D721Med (cell line): ENCODE results near the gene INSR.
"Not testable (repeated sequence)": the region's sequence is repeated elsewhere in the genome, so short reads cannot be mapped to it uniquely, and the experiment has no call there.

ENCODE experiments used
- DNase-seq: peaks from one replicate; pipeline ENCODE4 v3.0.0; 2011; ENCODE audit warnings: low spot score; ENCODE audit not compliant: insufficient read length
- FAIRE-seq: peaks from 2 replicates; lab custom pipeline; 2011; peaks lifted over from hg19 to GRCh38; lab: Jason Lieb, UNC
- TF ChIP-seq, protein P1 (sequence below): IDR thresholded peaks from 2 replicates; pipeline ENCODE4 v1.5.1; 2012; ENCODE audit warnings: mild to moderate bottlenecking, control low read depth; ENCODE audit not compliant: insufficient read depth; ENCODE audit errors: missing control alignments

Gene INSR

DNA sequence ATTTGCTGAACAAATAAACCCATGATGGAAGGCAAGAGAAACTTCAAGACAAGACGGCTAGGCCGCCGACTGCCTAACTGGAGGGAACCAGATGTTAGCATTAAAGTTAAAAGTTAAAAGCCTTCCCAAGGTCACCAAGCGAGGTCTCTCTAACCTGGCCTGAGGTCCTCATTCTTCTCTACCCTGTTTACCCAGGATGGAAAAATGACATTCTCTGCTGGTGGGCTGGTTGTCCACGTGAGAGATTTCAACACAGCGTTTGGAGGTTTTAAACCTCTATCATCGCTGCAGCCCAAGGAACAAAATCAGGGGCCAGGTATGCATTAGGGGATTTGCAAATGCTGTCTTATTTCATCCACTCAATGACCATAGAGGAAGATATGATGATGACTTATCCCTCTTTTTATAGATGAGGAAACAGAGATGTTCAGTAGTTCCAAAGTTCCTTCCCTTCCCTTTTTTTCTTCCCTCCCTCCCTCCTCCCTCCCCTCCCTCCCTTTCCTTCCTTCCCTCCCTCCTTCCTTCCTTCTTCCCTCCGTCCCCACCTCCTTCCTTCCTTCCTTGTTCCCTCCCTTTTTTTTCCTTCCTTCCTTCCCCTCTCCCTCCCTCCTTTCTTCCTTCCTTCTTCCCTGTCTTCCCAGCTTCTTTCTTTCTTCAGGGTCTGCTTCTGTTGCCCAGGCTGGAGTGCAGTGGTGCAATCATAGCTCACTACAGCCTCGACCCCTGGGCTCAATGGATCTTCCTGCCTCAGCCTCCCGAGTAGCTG is 79.7 kb downstream of the INSR start:
- FAIRE-seq, result no peak
- DNase-seq, result no peak
- TF ChIP-seq, protein P1, sequence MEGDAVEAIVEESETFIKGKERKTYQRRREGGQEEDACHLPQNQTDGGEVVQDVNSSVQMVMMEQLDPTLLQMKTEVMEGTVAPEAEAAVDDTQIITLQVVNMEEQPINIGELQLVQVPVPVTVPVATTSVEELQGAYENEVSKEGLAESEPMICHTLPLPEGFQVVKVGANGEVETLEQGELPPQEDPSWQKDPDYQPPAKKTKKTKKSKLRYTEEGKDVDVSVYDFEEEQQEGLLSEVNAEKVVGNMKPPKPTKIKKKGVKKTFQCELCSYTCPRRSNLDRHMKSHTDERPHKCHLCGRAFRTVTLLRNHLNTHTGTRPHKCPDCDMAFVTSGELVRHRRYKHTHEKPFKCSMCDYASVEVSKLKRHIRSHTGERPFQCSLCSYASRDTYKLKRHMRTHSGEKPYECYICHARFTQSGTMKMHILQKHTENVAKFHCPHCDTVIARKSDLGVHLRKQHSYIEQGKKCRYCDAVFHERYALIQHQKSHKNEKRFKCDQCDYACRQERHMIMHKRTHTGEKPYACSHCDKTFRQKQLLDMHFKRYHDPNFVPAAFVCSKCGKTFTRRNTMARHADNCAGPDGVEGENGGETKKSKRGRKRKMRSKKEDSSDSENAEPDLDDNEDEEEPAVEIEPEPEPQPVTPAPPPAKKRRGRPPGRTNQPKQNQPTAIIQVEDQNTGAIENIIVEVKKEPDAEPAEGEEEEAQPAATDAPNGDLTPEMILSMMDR, result no peak

DNA sequence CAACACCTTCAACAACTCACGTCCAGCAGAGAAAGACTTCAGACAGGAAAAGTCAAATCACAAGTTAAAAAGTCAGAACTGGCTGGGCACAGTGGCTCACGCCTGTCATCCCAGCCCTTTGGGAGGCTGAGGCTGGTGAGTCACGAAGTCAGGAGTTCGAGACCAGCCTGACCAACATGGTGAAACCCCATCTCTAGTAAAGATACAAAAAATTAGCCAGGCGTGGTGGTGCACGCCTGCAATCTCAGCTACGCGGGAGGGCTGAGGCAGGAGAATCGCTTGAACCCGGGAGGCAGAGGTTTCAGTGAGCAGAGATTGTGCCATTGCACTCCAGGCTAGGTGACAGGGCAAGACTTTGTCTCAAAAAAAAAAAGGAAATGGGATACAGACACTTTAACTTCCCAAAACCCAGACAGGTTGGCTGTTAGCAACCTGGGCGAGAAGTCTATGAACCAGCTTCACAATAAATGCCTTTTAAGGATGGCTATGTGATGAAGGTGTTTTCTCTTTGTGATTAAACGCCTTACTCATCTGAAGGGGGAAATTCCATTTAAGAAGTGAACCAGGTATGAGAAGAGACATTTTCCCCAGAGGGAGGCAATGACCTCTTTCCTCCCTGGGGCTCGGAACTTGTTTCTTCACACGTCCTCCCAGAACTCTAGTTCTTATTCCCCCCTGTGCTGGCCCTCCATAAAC is 80.4 kb downstream of the INSR start:
- FAIRE-seq (no peak), DNase-seq (no peak)
- TF ChIP-seq, protein P1, result no peak

DNA sequence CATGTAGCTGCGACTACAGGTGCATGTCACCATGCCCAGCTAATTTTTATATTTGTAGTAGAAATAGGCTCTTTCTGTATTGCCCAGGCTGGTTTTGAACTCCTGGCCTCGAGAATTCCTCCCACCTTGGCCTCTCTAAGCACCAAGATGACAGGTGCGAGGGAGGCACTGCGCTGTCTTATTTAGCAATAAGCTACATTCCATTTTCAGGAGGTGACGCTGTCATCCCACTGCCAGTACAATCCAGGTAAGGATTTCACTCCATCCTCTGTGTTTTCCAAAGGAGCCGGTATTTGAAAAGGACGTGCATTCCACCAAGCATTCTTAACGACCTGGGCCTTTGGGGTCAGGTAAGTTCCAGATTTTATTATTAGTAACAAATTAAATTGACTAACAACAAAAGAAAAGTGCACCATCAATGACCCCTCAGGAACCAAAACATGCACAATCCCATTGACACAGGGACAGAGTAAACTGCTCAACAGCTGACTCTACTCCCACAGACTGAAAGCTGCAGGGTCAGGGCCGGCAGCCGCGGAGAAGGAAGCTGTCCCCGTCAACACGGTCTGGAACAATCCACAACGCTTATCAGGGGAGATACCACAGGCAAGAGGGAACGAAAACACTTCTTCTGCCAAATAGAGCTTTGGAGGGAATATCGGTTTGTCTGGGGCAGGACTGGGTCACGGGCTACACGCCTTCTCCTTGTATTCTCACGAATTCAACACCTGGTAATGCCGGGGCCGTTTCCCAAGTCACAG is 82.8 kb downstream of the INSR start:
- FAIRE-seq, result no peak
- TF ChIP-seq, protein P1, result no peak

DNA sequence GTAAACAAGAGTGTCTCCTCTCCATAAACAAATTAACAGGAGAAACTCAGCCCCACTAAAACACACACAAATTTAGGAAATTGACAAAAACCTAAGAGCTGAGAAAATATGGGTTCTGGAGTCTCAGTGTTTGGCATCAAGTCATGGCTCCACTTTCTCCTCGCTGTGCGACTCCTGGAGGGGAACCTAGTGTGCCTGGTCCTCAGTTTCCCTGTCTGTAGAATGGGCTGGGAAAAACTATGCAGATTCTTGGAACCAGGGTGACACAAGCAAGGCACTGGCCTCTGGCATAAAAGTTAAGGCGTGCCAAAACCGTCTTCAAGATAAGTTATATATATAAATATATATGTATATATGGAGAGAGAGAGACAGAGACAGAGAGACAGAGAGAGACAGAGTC is 83.9 kb downstream of the INSR start:
- FAIRE-seq (no peak), DNase-seq (no peak)
- TF ChIP-seq, protein P1, result no peak

More for the DNA sequence above, 82.8 kb downstream of the INSR start:
- DNase-seq, result no peak

DNA sequence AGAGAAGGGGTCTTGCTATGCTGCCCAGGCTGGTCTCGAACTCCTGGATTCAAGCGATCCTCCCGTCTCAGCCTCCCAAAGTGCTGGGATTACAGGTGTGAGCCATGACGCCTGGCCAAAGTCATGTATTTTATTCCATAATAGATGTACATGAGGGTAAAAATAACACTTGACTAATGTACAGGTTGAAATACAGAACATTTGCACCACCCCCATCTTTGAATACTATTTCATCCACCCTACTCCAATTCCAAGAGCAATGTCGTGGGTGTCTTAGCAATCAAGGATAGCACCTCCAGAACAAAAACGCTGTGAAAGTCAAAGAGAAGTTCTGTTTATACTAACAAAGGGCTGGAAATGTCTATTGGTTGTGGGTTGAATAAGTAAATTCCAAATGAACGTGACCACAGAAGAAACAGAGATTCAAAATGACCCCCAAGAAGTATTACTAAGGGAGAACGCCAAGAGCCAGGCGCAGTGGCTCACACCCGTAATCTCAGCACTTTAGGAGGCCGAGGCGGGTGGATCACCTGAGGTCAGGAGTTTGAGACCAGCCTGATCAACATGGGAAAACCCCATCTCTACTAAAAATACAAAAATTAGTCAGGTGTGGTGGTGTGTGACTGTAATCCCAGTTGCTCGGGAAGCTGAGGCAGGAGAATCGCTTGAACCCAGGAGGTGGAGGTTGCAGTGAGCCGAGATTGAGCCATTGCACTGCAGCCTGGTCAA is 84.5 kb downstream of the INSR start:
- FAIRE-seq, DNase-seq: not testable (repeated sequence)

DNA sequence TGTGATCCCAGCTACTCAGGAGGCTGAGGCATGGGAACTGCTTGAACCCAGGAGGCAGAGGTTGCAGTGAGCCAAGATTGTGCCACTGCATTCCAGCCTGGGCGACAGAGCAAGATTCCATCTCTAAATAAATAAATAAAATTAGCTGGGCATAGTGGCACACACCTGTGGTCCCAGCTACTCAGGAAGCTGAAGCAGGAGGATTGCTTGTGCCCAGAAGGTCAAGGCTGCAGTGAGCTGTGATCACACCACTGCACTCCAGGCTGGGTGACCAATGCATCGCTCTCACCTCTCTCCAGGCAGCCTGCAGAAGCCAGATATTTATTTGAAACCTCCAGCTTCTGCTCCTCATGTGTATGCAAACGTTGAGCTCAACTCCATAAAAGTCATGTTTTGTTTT is 85.2 kb downstream of the INSR start:
- FAIRE-seq, DNase-seq: not testable (repeated sequence)

DNA sequence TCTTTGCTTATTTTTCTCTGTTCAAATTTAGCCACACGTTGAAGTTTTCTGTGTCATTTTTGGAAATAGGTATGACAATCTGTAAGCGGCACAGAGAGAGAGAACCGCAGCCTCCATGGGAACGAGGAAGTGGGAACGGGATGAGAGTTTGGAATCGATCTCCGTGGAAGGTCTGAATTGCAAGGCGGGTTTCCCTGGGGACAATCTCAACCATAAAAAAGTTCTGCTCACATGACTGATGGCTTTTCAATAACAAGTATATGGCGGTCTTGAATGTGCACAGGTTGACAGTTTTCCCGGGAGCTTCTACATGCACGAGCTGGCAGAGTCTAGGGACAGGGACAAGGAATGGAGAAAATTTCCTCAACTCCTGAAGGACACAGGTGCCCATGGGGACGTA is 90.9 kb downstream of the INSR start:
- no peak for FAIRE-seq
- no peak for DNase-seq
- TF ChIP-seq, protein P1, result no peak
